GM21576 (cell line): ENCODE results near the gene C1QB.

Experiments used
- ATAC-seq: cut with Tn5 transposase; IDR thresholded peaks from one replicate; pipeline ENCODE4 v1.9.1; 2021; ENCODE audit warnings: mild to moderate bottlenecking, moderate library complexity; ENCODE audit not compliant: unreplicated experiment

C1QB gene

GRCh38 chr1:22633697-22634463 lies 19.2 kb upstream of the C1QB start:
- no peak for ATAC-seq

GRCh38 chr1:22635436-22635835 lies 17.6 kb upstream of the C1QB start:
- ATAC-seq = no peak

GRCh38 chr1:22636353-22636752 lies 16.7 kb upstream of the C1QB start, which contains the start of gene C1QA:
Gene C1QA, plus strand, starts transcription at chr1:22636628. Its CDS starts 989 bp downstream, at chr1:22637617.
- no peak for ATAC-seq

GRCh38 chr1:22636927-22637326 lies 16.1 kb upstream of the C1QB start:
- ATAC-seq = no peak

- ATAC-seq = no peak
These were observed 15.1 kb upstream of the C1QB start for GRCh38 chr1:22637907-22638445.

GRCh38 chr1:22638476-22639234 lies 14.4 kb upstream of the C1QB start:
- no peak for ATAC-seq

GRCh38 chr1:22639286-22639685 lies 13.8 kb upstream of the C1QB start:
- no peak for ATAC-seq

- no peak for ATAC-seq
These were observed 11.8 kb upstream of the C1QB start for GRCh38 chr1:22641247-22641646.

GRCh38 chr1:22641906-22642636 lies 11.0 kb upstream of the C1QB start:
- ATAC-seq = no peak

GRCh38 chr1:22643381-22643780 lies 9.7 kb upstream of the C1QB start, which contains the start of gene C1QC:
Gene C1QC, plus strand, starts transcription at chr1:22643633. Its CDS starts 391 bp downstream, at chr1:22644024.
- no peak for ATAC-seq

- ATAC-seq = no peak
These were observed 9.1 kb upstream of the C1QB start for GRCh38 chr1:22643928-22644327.

- no peak for ATAC-seq
These were observed 7.1 kb upstream of the C1QB start for GRCh38 chr1:22645931-22646330.

GRCh38 chr1:22646384-22646783 lies 6.7 kb upstream of the C1QB start:
- no peak for ATAC-seq

GRCh38 chr1:22650089-22650693 lies 2.8 kb upstream of the C1QB start:
- no peak for ATAC-seq

- ATAC-seq = no peak
These were observed 837 bp upstream of the C1QB start for GRCh38 chr1:22651941-22652856.

- no peak for ATAC-seq
These were observed 1.7 kb downstream of the C1QB start for GRCh38 chr1:22654692-22655091.

GRCh38 chr1:22658385-22659163 lies 5.5 kb downstream of the C1QB start:
- ATAC-seq = no peak

- ATAC-seq = no peak
These were observed 7.7 kb downstream of the C1QB start for GRCh38 chr1:22660716-22661241.

- no peak for ATAC-seq
These were observed 8.8 kb downstream of the C1QB start for GRCh38 chr1:22661880-22662279.
